HepG2 (cell line): Measurements from ENCODE around the gene TJP1. TPM values are rescaled to one million over a fixed set of nuclear protein-coding genes. Genes with fewer than 3 reads are reported as not detected.

Source experiments
- ATAC-seq: fragments of 200-7000 bp; cut with Tn5 transposase; 3 replicates; pipeline ENCODE4 v1.9.1; 2020; ENCODE audit warnings: mild to moderate bottlenecking, moderate library complexity
- BruUV-seq: library from RNA; stranded (reverse); fragments of 400-500 nt; replicated peaks from 2 replicates; lab custom pipeline; 2021; lab: Mats Ljungman, UMichigan
- CTCF ChIA-PET: fragments of 300-600 bp; formaldehyde crosslinking; extraction: SDS; loops from one replicate; lab custom pipeline; 2021; ENCODE audit warnings: low total read pairs, inconsistent platforms, low intra/inter-chr PET ratio; lab: Yijun Ruan, JAX
- POLR2A ChIA-PET: fragments of 350-600 bp; sonication (Branson Sonifier 250); formaldehyde crosslinking; loops from one replicate; lab custom pipeline; 2020; ENCODE audit warnings: antibody characterized with exemption, inconsistent platforms; lab: Yijun Ruan, JAX
- DNase-seq: peaks from one replicate; pipeline ENCODE4 v3.0.0-alpha.2; 2015; ENCODE audit warnings: low spot score
- FAIRE-seq: peaks from 3 replicates; lab custom pipeline; 2011; peaks lifted over from hg19 to GRCh38; lab: Jason Lieb, UNC
- H2AFZ ChIP-seq: one replicate; pipeline ENCODE4 v1.6.1; 2011; ENCODE audit warnings: low read length, inconsistent platforms
- H3K27ac ChIP-seq: fragments of 300-600 bp; 3 replicates; pipeline ENCODE4 v1.8.0; 2011; ENCODE audit warnings: mixed run types, mild to moderate bottlenecking, mixed read lengths, low read length, inconsistent platforms; ENCODE audit not compliant: insufficient read depth; ENCODE audit errors: extremely low read length
- H3K27me3 ChIP-seq, 2 experiments: fragments of 200-600 bp in 1 of 2; 2 replicates in 1 of 2; 3 replicates in 1 of 2; pipeline versions ENCODE4 v1.6.0 to v1.8.0; 2011; ENCODE audit warnings: low read length in 2 of 2, mild to moderate bottlenecking in 2 of 2, moderate library complexity in 2 of 2, inconsistent platforms in 1 of 2; ENCODE audit not compliant: insufficient read depth in 2 of 2, control insufficient read depth in 1 of 2
- H3K36me3 ChIP-seq, 2 experiments: fragments of 200-600 bp in 1 of 2; replicated peaks in 1 of 2; 2 replicates in 1 of 2; 3 replicates in 1 of 2; pipeline versions ENCODE4 v1.5.1 to v1.8.0; 2011; ENCODE audit warnings: low read length in 2 of 2, inconsistent platforms in 1 of 2; ENCODE audit not compliant: insufficient read depth in 2 of 2, control insufficient read depth in 1 of 2
- H3K4me1 ChIP-seq: 2 replicates; pipeline ENCODE4 v1.5.1; 2012; ENCODE audit warnings: low read length, inconsistent platforms; ENCODE audit not compliant: insufficient read depth
- H3K4me2 ChIP-seq: 2 replicates; pipeline ENCODE4 v1.6.0; 2011; ENCODE audit warnings: low read depth, low read length, inconsistent platforms
- H3K4me3 ChIP-seq, 3 experiments: fragments of 200-600 bp in 1 of 3; sonication (generic), shearing (Covaris generic) in 1 of 3; replicated peaks in 1 of 3; 2 replicates each; pipeline ENCODE4 v1.5.1; 2011 to 2016; ENCODE audit warnings: low read length in 3 of 3, inconsistent platforms in 2 of 3, low read depth in 2 of 3, mild to moderate bottlenecking in 2 of 3, control low read depth in 1 of 3, mixed read lengths in 1 of 3; ENCODE audit not compliant: insufficient read depth in 1 of 3
- H3K79me2 ChIP-seq: one replicate; pipeline ENCODE4 v1.6.1; 2011; ENCODE audit warnings: low read length, inconsistent platforms; ENCODE audit not compliant: insufficient read depth
- H3K9ac ChIP-seq: 2 replicates; pipeline ENCODE4 v1.6.0; 2011; ENCODE audit warnings: mild to moderate bottlenecking, low read depth, low read length, inconsistent platforms; ENCODE audit not compliant: insufficient read depth
- H3K9me3 ChIP-seq: 2 replicates; pipeline ENCODE4 v1.5.1; 2012; ENCODE audit warnings: mild to moderate bottlenecking, low read length
- H4K20me1 ChIP-seq: 2 replicates; pipeline ENCODE4 v1.6.0; 2011; ENCODE audit warnings: inconsistent platforms, mild to moderate bottlenecking, low read length, moderate library complexity; ENCODE audit not compliant: insufficient read depth
- DR1 ChIP-seq: sonication (generic); formaldehyde crosslinking; IDR thresholded peaks from 2 replicates; pipeline ENCODE4 v1.8.0; 2021; ENCODE audit warnings: mild to moderate bottlenecking, missing genetic modification reagents, inconsistent platforms
- HDAC1 ChIP-seq: sonication (generic); formaldehyde crosslinking; IDR thresholded peaks from 2 replicates; pipeline ENCODE4 v1.5.1; 2020; ENCODE audit warnings: mild to moderate bottlenecking, missing genetic modification reagents
- NFE2L1 ChIP-seq: sonication (generic); formaldehyde crosslinking; IDR thresholded peaks from 2 replicates; pipeline ENCODE4 v1.4.0; 2020; ENCODE audit warnings: missing genetic modification reagents, mild to moderate bottlenecking, borderline replicate concordance
- ZIK1 ChIP-seq: sonication (generic); formaldehyde crosslinking; IDR thresholded peaks from 2 replicates; pipeline ENCODE4 v1.5.0; 2020; ENCODE audit warnings: mild to moderate bottlenecking, low read depth, missing genetic modification reagents, borderline replicate concordance
- ZNF232 ChIP-seq: sonication (generic); formaldehyde crosslinking; IDR thresholded peaks from 2 replicates; pipeline ENCODE4 v1.4.0; 2020; ENCODE audit warnings: missing genetic modification reagents, borderline replicate concordance
- ZNF563 ChIP-seq: sonication (generic); formaldehyde crosslinking; IDR thresholded peaks from 2 replicates; pipeline ENCODE4 v1.8.0; 2022; ENCODE audit warnings: mild to moderate bottlenecking, moderate library complexity, missing genetic modification reagents
- ZNF678 ChIP-seq: sonication (generic); formaldehyde crosslinking; IDR thresholded peaks from 2 replicates; pipeline ENCODE4 v1.4.0; 2020; ENCODE audit warnings: mild to moderate bottlenecking, missing genetic modification reagents
- WGBS: methylation state at CpG from one replicate; pipeline ENCODE4 v1.1.6; 2017; ENCODE audit warnings: low lambda C conversion rate; 5-methylcytosine and 5-hydroxymethylcytosine counted together
- in situ Hi-C: cut with HindIII; loops from 2 replicates; pipeline ENCODE4 v1.10.0; 2017; ENCODE audit warnings: low pct_unique_long_range_greater_than_20kb; ENCODE audit not compliant: extremely low pct_ligation_motif_present
- intact Hi-C: fragments of 100-400 bp; cut with micrococcal nuclease; formaldehyde crosslinking; loops from one replicate; pipeline ENCODE4 v1.10.0; 2022; ENCODE audit not compliant: unreplicated experiment
- polyA plus RNA-seq, 8 experiments: library from polyadenylated mRNA; depleted of rRNA in 3 of 8; stranded (reverse) in 7 of 8; unstranded in 1 of 8; fragments of >200 nt; fragmentation: Illumina TruSeq in 4 of 8; extraction: Trizol in 4 of 8; gene quantifications; 2 replicates each; pipeline versions ENCODE4 v1.2.1 to v1.2.3, GENCODE V29; 2011 to 2016; ENCODE audit warnings: low read depth in 4 of 8, missing spikeins in 1 of 8, mixed read lengths in 1 of 8; ENCODE audit not compliant: insufficient read depth in 1 of 8
- total RNA-seq, 5 experiments: library from RNA; depleted of rRNA; stranded (reverse); fragments of >200 nt; fragmentation: Illumina TruSeq; extraction: Trizol; gene quantifications; 2 replicates each; pipeline ENCODE4 v1.2.3, GENCODE V29; 2016; ENCODE audit warnings: low read depth in 1 of 5
- TF ChIP-seq, protein P1 (sequence below): sonication (generic); formaldehyde crosslinking; IDR thresholded peaks from 2 replicates; pipeline ENCODE4 v1.5.0; 2020; ENCODE audit warnings: missing genetic modification reagents
- TF ChIP-seq, protein P2 (sequence below): sonication (generic); formaldehyde crosslinking; IDR thresholded peaks from 2 replicates; pipeline ENCODE4 v1.5.0; 2020; ENCODE audit warnings: mild to moderate bottlenecking, missing genetic modification reagents, moderate library complexity

Gene TJP1
- total and polyA plus RNA-seq, 2 of the 13 experiments (the other 11 are each of a cell fraction or from before 2014, with no cell fraction given): 25.9 to 27.1 TPM

DNA sequence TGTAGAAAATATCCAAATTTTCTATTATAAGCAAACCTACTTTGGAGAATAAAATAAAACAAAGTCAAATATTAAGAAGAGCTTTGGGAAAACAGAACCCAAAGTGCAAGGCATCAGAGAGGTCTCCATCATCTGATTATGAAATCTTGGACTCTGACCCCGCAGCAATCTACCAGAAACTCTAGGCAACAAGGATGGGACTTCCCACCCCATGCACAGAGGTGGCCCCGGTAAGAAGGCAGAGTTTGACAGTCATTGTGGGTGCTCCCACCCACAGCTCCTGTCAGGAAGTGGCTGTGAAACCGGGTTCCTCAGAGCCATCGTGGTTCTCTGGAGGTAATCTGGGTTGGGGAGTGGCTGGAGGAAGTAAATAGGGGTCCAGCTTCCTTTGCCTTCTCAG, 37.0 kb upstream of the TJP1 start (continued):
- TF ChIP-seq, protein P1, sequence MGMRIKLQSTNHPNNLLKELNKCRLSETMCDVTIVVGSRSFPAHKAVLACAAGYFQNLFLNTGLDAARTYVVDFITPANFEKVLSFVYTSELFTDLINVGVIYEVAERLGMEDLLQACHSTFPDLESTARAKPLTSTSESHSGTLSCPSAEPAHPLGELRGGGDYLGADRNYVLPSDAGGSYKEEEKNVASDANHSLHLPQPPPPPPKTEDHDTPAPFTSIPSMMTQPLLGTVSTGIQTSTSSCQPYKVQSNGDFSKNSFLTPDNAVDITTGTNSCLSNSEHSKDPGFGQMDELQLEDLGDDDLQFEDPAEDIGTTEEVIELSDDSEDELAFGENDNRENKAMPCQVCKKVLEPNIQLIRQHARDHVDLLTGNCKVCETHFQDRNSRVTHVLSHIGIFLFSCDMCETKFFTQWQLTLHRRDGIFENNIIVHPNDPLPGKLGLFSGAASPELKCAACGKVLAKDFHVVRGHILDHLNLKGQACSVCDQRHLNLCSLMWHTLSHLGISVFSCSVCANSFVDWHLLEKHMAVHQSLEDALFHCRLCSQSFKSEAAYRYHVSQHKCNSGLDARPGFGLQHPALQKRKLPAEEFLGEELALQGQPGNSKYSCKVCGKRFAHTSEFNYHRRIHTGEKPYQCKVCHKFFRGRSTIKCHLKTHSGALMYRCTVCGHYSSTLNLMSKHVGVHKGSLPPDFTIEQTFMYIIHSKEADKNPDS (CRISPR knock-in tag): no peak
- TF ChIP-seq ZNF678 (CRISPR knock-in tag) (no peak), HDAC1 (CRISPR knock-in tag) (no peak)

DNA sequence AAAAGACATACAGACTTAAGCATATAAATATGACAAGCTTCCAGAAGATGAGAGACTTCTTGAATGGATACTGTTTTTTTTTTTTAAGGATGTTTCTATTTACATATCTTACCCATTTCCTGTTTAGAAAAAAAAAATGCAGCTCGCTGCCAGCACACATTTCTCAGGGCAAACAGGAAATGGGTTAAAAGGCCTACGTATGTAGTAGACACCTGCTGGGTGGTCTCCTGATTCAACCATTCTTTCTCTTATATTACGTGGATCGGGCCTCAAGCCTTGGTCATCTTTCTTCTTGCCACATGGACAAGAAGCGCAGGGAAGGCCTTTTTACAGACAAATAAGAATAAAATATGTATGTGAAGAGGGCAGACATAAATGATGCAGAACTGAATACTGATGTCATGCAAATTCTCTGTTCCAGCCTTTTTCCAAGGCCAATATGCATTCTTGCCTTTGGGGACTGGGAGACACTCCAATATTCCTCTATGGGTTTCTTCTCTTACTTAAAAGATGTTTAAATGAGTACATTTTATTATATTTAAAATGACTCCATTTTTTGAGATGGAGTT, 35.0 kb upstream of the TJP1 start:
- no peaks in the 10 kb centered on the region for H3K36me3 ChIP-seq
- H3K4me3 ChIP-seq: no peak overlapping the region
- TF ChIP-seq NFE2L1 (CRISPR knock-in tag): no peak
- TF ChIP-seq, protein P2, sequence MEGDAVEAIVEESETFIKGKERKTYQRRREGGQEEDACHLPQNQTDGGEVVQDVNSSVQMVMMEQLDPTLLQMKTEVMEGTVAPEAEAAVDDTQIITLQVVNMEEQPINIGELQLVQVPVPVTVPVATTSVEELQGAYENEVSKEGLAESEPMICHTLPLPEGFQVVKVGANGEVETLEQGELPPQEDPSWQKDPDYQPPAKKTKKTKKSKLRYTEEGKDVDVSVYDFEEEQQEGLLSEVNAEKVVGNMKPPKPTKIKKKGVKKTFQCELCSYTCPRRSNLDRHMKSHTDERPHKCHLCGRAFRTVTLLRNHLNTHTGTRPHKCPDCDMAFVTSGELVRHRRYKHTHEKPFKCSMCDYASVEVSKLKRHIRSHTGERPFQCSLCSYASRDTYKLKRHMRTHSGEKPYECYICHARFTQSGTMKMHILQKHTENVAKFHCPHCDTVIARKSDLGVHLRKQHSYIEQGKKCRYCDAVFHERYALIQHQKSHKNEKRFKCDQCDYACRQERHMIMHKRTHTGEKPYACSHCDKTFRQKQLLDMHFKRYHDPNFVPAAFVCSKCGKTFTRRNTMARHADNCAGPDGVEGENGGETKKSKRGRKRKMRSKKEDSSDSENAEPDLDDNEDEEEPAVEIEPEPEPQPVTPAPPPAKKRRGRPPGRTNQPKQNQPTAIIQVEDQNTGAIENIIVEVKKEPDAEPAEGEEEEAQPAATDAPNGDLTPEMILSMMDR (CRISPR knock-in tag): no peak
- no peak for TF ChIP-seq ZIK1
- TF ChIP-seq ZNF232 (CRISPR knock-in tag): no peak
- TF ChIP-seq ZNF563: no peak
- TF ChIP-seq DR1 (CRISPR knock-in tag): no peak
- ChIA-PET CTCF (no interaction called here), POLR2A (no interaction called here)
- H3K79me2 ChIP-seq: no peaks in the 10 kb centered on the region
- no peak for DNase-seq
- H3K9ac ChIP-seq: no peak overlapping the region
- H3K27me3 ChIP-seq: no peaks in the 10 kb centered on the region
- in situ Hi-C loops (no loop called here), intact Hi-C loops (no loop called here)
- H3K4me2 ChIP-seq: no peak overlapping the region
- no peak for ATAC-seq
- H3K4me1 ChIP-seq: peaks cover 13% of the 10 kb centered on the region
- H4K20me1 ChIP-seq: no peaks in the 10 kb centered on the region
- no TSS peak for BruUV-seq
- H3K27ac ChIP-seq: no peak overlapping the region
- H2AFZ ChIP-seq: no peak overlapping the region
- no peak for FAIRE-seq
- 60% methylated on average over 5 of the region's 5 CpGs for WGBS
- H3K9me3 ChIP-seq: no peaks in the 10 kb centered on the region
